GM21367 (cell line): ENCODE data around the gene METTL25B.
A peak's percentile ranks its signal among the peaks of the same experiment; 100 is the strongest.

ENCODE experiments used
- ATAC-seq: cut with Tn5 transposase; IDR thresholded peaks from one replicate; pipeline ENCODE4 v1.9.1; 2021; ENCODE audit not compliant: unreplicated experiment

The METTL25B gene

DNA sequence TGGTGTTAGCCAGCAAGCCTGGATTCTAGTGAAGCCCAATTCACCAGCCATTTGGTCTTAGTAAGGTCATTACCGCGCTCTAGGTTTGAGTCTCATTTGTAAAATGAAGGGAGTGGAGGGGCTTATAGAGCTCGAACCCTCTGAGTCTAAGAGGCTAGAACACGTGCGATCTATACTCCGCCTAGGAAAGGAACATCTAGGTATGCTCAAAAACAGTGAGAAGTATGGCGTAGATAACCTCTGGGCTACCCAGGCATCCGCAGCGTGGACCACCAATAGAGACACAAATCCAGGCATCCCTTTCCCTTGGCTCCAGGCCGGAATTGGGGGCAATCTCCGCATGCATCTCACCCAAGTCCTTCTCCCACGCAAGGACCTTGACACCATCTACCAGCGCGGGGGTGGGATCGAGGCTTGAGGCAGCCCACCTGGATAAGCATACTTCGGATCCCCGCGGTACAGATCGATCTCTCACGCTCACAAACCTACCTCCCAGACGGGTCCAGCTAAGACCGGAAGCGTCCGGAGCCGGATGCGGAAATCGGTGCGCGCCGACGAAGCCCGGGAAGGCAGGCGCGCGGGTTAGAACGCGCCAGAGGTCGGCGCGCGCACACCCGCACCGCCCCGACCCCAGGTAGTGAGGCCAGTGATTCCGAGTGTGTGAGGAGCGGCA is at the start of gene METTL25B:
Gene METTL25B, plus strand, starts transcription at position 544 of the 673 bp plus-strand sequence. CDS start 636 bp downstream, outside the sequence.
- peak; percentile 41 for ATAC-seq

- no peak for ATAC-seq
These were observed 48.2 kb upstream of the METTL25B start for GRCh38 chr1:156680056-156680455.

GRCh38 chr1:156681196-156681960 is 46.9 kb upstream of the METTL25B start:
- ATAC-seq, result no peak

- no peak for ATAC-seq
These were observed 45.9 kb upstream of the METTL25B start for GRCh38 chr1:156682166-156682890.

- no peak for ATAC-seq
These were observed 44.0 kb upstream of the METTL25B start for GRCh38 chr1:156684227-156684782.

DNA sequence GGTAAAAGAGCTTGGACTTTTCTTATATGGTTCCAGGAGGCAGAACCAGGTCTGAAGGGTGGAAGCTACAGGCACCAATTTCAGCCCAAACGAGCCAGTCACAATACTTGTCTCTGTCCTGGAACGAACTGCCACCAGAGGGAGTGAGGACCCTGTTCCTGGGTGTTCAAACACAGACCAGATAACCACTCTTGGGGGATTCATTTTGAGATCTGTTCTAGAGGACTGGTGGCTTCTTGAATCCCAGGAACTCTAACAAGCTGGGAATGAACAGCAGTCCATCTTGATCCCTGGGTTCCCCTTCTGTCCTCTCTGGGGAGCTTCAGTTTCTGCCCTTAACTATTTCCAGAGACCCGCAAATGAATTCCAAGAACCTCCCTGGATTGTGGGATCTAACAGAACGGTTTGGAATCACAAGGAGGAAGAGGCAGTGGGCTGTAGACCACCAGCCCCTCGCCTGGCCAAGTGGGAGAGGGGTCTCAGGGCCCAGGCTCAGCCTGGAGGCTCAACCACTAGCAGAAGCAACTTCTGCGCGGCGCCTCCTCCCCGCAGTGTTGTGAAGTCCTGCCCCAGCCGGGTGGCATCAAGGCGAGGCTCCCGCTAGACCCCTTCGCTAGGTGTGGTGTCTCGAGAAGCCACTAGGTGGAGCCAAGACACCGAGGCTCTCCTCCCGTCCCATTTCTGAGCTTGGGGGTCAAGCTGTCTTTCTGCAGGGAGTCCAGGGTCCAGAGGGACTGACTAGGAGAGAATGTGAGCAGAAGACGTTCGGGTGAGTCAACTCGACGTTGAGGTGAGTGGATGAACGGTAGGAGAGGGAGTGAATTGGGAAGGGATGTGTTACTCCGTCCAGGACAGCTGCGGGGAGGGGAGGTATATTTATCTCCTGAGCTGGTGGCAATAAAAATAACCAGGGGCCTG is 39.0 kb upstream of the METTL25B start:
- ATAC-seq, result no peak

GRCh38 chr1:156689953-156690674 is 38.2 kb upstream of the METTL25B start:
- ATAC-seq, result no peak

DNA sequence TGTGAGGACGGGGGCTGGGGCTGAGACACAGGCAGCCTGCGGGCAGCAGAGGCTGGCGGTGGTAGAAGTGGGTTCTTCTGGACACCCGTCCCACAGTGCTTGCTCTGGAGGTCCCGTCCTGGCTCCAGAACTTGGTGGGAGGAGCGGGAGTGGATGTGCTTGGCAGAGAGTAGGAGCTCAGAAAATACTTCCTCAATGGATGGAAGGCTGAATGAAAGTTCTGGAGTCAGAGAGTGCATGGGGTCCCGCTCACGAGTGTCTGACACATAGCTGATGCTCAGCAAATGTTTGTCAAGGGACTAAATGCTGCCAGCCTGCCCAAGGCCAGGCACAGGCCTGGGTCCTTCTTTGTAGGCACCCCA is 37.6 kb upstream of the METTL25B start:
- no peak for ATAC-seq

DNA sequence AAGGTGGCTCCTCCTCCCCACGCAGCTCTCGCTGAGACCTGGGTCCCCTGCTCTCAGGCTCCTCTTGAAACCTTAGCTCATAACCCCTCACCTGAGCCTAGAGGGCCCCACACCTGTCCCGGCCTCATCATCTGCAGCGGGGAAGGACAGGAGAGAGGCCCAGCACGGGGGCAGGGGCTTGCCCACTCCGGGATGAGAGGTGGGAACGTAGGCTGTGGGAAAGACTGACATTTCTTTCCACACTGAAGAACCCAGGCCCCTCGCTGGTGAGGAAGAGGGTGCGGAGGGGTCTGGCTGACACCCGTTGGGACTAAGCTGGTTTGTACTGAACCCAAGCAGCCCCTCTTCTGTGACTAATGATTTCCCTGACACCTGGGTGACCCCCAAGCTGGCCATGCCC is 37.1 kb upstream of the METTL25B start:
- no peak for ATAC-seq

- no peak for ATAC-seq
These were observed 36.4 kb upstream of the METTL25B start for GRCh38 chr1:156691665-156692440.

GRCh38 chr1:156692441-156692924 is 35.8 kb upstream of the METTL25B start:
- ATAC-seq, result no peak

- no peak for ATAC-seq
These were observed 35.1 kb upstream of the METTL25B start for GRCh38 chr1:156692925-156693847.

GRCh38 chr1:156693848-156694689 is 34.2 kb upstream of the METTL25B start:
- ATAC-seq, result no peak

GRCh38 chr1:156694690-156694962 is 33.6 kb upstream of the METTL25B start:
- ATAC-seq, result no peak

DNA sequence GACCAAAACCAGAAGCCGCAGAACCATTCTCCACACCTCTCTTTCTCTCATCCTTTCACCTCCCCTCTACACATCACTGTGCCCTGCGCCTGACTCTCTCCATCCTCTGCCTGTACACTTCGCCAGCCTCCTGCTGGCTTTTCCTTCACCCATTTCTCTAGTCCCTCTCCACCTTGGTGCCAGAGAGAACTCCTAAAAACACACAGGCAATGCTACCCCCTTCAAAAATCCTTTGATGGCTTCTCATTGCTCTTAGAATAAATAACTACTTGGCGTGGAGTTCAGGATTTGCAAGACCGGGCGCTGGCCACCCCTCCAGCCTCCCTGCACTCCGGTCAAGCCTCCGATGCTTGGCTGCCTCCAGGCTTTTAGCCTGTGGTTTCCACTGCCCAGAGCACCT is 31.5 kb upstream of the METTL25B start:
- no peak for ATAC-seq

- no peak for ATAC-seq
These were observed 30.8 kb upstream of the METTL25B start for GRCh38 chr1:156697481-156697880.

- ATAC-seq, result no peak
These were observed 29.3 kb upstream of the METTL25B start for GRCh38 chr1:156698995-156699394.
